ENCODE results near the gene NDST3. TPM values are rescaled to one million over a fixed set of nuclear protein-coding genes. Genes with fewer than 3 reads are reported as not detected.

Gene NDST3
- total RNA-seq, 4 donors from 2014 or later, result 0.13 TPM; not detected in 3

- 9 to 23% methylated on average over 2 of the region's 2 CpGs for WGBS, 2 donors (ENCODE audit: low coverage in 1 of 2)
- Histone ChIP-seq H3K4me1 (no peaks in the 10 kb centered on the region), H3K9me3 (no peaks in the 10 kb centered on the region), H3K27ac (no peak overlapping the region), H3K4me3 (no peak overlapping the region), H3K36me3 (no peaks in the 10 kb centered on the region), H3K27me3 (no peaks in the 10 kb centered on the region)
- ATAC-seq, result no peak
- no peak for TF ChIP-seq POLR2A (IDR thresholded peaks at IDR 0.05)
Measured at GRCh38 chr4:118113220-118113619, 78.9 kb downstream of the NDST3 start.

GRCh38 chr4:118114720-118115119, 80.4 kb downstream of the NDST3 start:
- Histone ChIP-seq H3K4me1 (no peaks in the 10 kb centered on the region), H3K4me3 (no peak overlapping the region), H3K27ac (no peak overlapping the region), H3K27me3 (no peaks in the 10 kb centered on the region), H3K36me3 (no peaks in the 10 kb centered on the region), H3K9me3 (no peaks in the 10 kb centered on the region)
- ATAC-seq, result no peak
- 90 to 99% methylated on average over 3 of the region's 3 CpGs for WGBS, 2 donors (ENCODE audit: low coverage in 1 of 2)
- TF ChIP-seq POLR2A (IDR thresholded peaks at IDR 0.05) (no peak), CTCF (IDR thresholded peaks at IDR 0.05) (no peak), POLR2AphosphoS5 (IDR thresholded peaks at IDR 0.05) (no peak), EP300 (IDR thresholded peaks at IDR 0.05) (no peak)

GRCh38 chr4:118120120-118120760, 86.0 kb downstream of the NDST3 start:
- H3K9me3 ChIP-seq, result no peaks in the 10 kb centered on the region
- ATAC-seq, result no peak
- no peaks in the 10 kb centered on the region for H3K4me1 ChIP-seq
- no peaks in the 10 kb centered on the region for H3K27me3 ChIP-seq
- no peak overlapping the region for H3K4me3 ChIP-seq
- TF ChIP-seq EP300 (IDR thresholded peaks at IDR 0.05) (no peak), POLR2A (IDR thresholded peaks at IDR 0.05) (no peak), CTCF (IDR thresholded peaks at IDR 0.05) (no peak), POLR2AphosphoS5 (IDR thresholded peaks at IDR 0.05) (no peak)
- 48 to 68% methylated on average over 5 of the region's 5 CpGs for WGBS, 2 donors (ENCODE audit: low coverage in 1 of 2)
- no peak overlapping the region for H3K27ac ChIP-seq
- H3K36me3 ChIP-seq, result no peaks in the 10 kb centered on the region

- no peak overlapping the region for H3K4me3 ChIP-seq
- WGBS, 2 donors (ENCODE audit: low coverage in 1 of 2), result 86% methylated on average over 1 of the region's 1 CpG; no CpG with 5 or more reads in 1 of the 2 donors
- no peaks in the 10 kb centered on the region for H3K27me3 ChIP-seq
- no peaks in the 10 kb centered on the region for H3K9me3 ChIP-seq
- no peak overlapping the region for H3K27ac ChIP-seq
- TF ChIP-seq POLR2AphosphoS5 (IDR thresholded peaks at IDR 0.05), result no peak
- no peak for TF ChIP-seq POLR2A (IDR thresholded peaks at IDR 0.05)
- TF ChIP-seq CTCF (IDR thresholded peaks at IDR 0.05), result no peak
- TF ChIP-seq EP300 (IDR thresholded peaks at IDR 0.05), result no peak
- ATAC-seq, result no peak
- H3K36me3 ChIP-seq, result no peaks in the 10 kb centered on the region
- H3K4me1 ChIP-seq, result no peaks in the 10 kb centered on the region
Measured at GRCh38 chr4:118124997-118125396, 90.7 kb downstream of the NDST3 start.

GRCh38 chr4:118139241-118139640, 105.0 kb downstream of the NDST3 start:
- H3K9me3 ChIP-seq, result no peaks in the 10 kb centered on the region
- H3K36me3 ChIP-seq, result no peaks in the 10 kb centered on the region
- H3K4me3 ChIP-seq, result no peak overlapping the region
- TF ChIP-seq EP300 (IDR thresholded peaks at IDR 0.05) (no peak), POLR2AphosphoS5 (IDR thresholded peaks at IDR 0.05) (no peak), CTCF (IDR thresholded peaks at IDR 0.05) (no peak), POLR2A (IDR thresholded peaks at IDR 0.05) (no peak)
- 89 to 100% methylated on average over 1 of the region's 1 CpG for WGBS, 2 donors (ENCODE audit: low coverage in 1 of 2)
- H3K4me1 ChIP-seq, result no peaks in the 10 kb centered on the region
- H3K27me3 ChIP-seq, result no peaks in the 10 kb centered on the region
- H3K27ac ChIP-seq, result no peak overlapping the region
- ATAC-seq, result no peak

All from gastroesophageal sphincter (tissue), 4 donors.